H1 (cell line): Measurements from ENCODE around the gene TNFAIP1. TPM values are rescaled to one million over a fixed set of nuclear protein-coding genes. Genes with fewer than 3 reads are reported as not detected.

Source experiments
- CBX5 ChIP-seq: fragments of 300-800, 300-1000 bp; sonication (generic); IDR thresholded peaks from 2 replicates; pipeline ENCODE4 v1.7.1; 2016; ENCODE audit warnings: antibody characterized with exemption, low read length, low read depth
- FOSL1 ChIP-seq: IDR thresholded peaks from 2 replicates; pipeline ENCODE4 v1.6.1; 2011; ENCODE audit warnings: mild to moderate bottlenecking, low read depth, low read length, moderate library complexity; ENCODE audit not compliant: insufficient read depth
- HDAC2 ChIP-seq, 2 experiments: fragments of 300-600 bp in 1 of 2; sonication (generic) in 1 of 2; IDR thresholded peaks; 2 replicates each; pipeline ENCODE4 v1.6.1; 2011 to 2012; ENCODE audit warnings: low read depth in 2 of 2, low read length in 2 of 2, mild to moderate bottlenecking in 2 of 2, moderate library complexity in 2 of 2, borderline replicate concordance in 1 of 2, inconsistent platforms in 1 of 2
- SAP30 ChIP-seq: fragments of 300-600 bp; sonication (generic); IDR thresholded peaks from 2 replicates; pipeline ENCODE4 v1.7.1; 2012; ENCODE audit warnings: low read length, moderate library complexity, mild to moderate bottlenecking, inconsistent platforms; ENCODE audit not compliant: insufficient read depth, insufficient replicate concordance
- SP2 ChIP-seq: IDR thresholded peaks from 2 replicates; pipeline ENCODE4 v1.6.1; 2012; ENCODE audit warnings: mild to moderate bottlenecking, low read length, inconsistent platforms
- SP4 ChIP-seq: IDR thresholded peaks from 2 replicates; pipeline ENCODE4 v1.6.1; 2012; ENCODE audit warnings: low read length, inconsistent platforms
- TBP ChIP-seq: IDR thresholded peaks from 2 replicates; pipeline ENCODE4 v1.6.1; 2011; ENCODE audit warnings: low read depth, low read length, improper control_type of control experiment
- ZNF274 ChIP-seq: IDR thresholded peaks from 2 replicates; pipeline ENCODE4 v1.7.0; 2012; ENCODE audit warnings: low read length, borderline replicate concordance; ENCODE audit errors: extremely low read depth
- polyA plus RNA-seq, 7 experiments: library from polyadenylated mRNA; depleted of rRNA in 3 of 7; stranded (reverse) in 5 of 7; unstranded in 2 of 7; fragments of >200 nt in 5 of 7; fragments of 200-250 nt in 2 of 7; gene quantifications; 1 replicate in 5 of 7; 2 replicates in 1 of 7; 4 replicates in 1 of 7; pipeline versions ENCODE4 v1.2.1 to v1.2.3, GENCODE V29; 2011 to 2013; ENCODE audit warnings: missing spikeins in 2 of 7, mixed read lengths in 2 of 7
- total RNA-seq: library from RNA; stranded (reverse); fragmentation: NEBNext Ultra II Directional; extraction: Animal tissue kit (Norgen Biotek cat#: 25700); gene quantifications from 2 replicates; pipeline ENCODE4 v1.2.1, GENCODE V29; 2021
- TF ChIP-seq, protein P1 (sequence below): fragments of 300-600 bp; sonication (generic); IDR thresholded peaks from 2 replicates; pipeline ENCODE4 v1.7.1; 2012; ENCODE audit warnings: low read length, moderate library complexity, mild to moderate bottlenecking, inconsistent platforms; ENCODE audit not compliant: insufficient replicate concordance

Gene TNFAIP1
- total and polyA plus RNA-seq, 2 of the 8 experiments (the other 6 are each of a cell fraction or from before 2014, with no cell fraction given), result 16.9 to 19.5 TPM

DNA sequence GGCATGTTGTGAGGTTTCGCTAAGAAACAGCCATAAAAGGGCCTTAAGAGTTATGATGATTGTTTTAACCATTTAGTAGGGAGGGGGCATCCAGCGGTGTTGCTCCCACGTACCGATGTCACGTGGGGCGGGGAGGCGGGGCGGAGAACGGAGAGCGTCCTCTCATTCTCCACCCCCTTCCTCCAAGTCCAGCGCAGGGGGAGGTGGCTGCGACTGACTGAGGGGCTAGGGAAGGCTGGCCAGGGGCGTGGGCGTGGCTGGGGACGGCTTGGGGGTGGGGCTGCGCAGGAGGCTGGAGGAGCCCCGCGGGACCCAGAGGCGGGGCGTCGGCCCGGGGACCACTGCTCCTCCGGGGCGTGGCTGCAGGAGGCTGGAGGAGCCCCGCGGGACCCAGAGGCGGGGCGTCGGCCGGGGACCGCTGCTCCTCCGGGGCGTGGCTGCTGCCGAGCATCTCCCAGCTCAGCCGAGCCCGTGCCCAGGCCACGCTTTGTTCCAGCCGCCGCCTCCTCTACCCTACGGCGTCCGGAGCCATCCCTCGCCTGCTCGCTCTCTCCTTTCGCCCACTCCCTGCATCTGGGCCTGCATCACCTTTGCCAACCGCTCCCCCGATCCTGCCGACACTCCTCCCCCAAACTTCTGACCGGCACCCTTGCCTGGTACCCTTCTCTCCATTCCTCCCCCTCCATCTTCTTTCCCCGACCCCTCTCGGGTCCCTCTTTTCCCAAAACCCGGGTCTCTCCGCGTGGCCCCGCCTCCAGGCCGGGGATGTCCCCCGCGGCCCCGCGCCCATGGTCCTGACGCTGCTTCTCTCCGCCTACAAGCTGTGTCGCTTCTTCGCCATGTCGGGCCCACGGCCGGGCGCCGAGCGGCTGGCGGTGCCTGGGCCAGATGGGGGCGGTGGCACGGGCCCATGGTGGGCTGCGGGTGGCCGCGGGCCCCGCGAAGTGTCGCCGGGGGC lies 36.0 kb downstream of the TNFAIP1 start, which contains the start of gene SARM1 (continued):
- TF ChIP-seq, protein P1, sequence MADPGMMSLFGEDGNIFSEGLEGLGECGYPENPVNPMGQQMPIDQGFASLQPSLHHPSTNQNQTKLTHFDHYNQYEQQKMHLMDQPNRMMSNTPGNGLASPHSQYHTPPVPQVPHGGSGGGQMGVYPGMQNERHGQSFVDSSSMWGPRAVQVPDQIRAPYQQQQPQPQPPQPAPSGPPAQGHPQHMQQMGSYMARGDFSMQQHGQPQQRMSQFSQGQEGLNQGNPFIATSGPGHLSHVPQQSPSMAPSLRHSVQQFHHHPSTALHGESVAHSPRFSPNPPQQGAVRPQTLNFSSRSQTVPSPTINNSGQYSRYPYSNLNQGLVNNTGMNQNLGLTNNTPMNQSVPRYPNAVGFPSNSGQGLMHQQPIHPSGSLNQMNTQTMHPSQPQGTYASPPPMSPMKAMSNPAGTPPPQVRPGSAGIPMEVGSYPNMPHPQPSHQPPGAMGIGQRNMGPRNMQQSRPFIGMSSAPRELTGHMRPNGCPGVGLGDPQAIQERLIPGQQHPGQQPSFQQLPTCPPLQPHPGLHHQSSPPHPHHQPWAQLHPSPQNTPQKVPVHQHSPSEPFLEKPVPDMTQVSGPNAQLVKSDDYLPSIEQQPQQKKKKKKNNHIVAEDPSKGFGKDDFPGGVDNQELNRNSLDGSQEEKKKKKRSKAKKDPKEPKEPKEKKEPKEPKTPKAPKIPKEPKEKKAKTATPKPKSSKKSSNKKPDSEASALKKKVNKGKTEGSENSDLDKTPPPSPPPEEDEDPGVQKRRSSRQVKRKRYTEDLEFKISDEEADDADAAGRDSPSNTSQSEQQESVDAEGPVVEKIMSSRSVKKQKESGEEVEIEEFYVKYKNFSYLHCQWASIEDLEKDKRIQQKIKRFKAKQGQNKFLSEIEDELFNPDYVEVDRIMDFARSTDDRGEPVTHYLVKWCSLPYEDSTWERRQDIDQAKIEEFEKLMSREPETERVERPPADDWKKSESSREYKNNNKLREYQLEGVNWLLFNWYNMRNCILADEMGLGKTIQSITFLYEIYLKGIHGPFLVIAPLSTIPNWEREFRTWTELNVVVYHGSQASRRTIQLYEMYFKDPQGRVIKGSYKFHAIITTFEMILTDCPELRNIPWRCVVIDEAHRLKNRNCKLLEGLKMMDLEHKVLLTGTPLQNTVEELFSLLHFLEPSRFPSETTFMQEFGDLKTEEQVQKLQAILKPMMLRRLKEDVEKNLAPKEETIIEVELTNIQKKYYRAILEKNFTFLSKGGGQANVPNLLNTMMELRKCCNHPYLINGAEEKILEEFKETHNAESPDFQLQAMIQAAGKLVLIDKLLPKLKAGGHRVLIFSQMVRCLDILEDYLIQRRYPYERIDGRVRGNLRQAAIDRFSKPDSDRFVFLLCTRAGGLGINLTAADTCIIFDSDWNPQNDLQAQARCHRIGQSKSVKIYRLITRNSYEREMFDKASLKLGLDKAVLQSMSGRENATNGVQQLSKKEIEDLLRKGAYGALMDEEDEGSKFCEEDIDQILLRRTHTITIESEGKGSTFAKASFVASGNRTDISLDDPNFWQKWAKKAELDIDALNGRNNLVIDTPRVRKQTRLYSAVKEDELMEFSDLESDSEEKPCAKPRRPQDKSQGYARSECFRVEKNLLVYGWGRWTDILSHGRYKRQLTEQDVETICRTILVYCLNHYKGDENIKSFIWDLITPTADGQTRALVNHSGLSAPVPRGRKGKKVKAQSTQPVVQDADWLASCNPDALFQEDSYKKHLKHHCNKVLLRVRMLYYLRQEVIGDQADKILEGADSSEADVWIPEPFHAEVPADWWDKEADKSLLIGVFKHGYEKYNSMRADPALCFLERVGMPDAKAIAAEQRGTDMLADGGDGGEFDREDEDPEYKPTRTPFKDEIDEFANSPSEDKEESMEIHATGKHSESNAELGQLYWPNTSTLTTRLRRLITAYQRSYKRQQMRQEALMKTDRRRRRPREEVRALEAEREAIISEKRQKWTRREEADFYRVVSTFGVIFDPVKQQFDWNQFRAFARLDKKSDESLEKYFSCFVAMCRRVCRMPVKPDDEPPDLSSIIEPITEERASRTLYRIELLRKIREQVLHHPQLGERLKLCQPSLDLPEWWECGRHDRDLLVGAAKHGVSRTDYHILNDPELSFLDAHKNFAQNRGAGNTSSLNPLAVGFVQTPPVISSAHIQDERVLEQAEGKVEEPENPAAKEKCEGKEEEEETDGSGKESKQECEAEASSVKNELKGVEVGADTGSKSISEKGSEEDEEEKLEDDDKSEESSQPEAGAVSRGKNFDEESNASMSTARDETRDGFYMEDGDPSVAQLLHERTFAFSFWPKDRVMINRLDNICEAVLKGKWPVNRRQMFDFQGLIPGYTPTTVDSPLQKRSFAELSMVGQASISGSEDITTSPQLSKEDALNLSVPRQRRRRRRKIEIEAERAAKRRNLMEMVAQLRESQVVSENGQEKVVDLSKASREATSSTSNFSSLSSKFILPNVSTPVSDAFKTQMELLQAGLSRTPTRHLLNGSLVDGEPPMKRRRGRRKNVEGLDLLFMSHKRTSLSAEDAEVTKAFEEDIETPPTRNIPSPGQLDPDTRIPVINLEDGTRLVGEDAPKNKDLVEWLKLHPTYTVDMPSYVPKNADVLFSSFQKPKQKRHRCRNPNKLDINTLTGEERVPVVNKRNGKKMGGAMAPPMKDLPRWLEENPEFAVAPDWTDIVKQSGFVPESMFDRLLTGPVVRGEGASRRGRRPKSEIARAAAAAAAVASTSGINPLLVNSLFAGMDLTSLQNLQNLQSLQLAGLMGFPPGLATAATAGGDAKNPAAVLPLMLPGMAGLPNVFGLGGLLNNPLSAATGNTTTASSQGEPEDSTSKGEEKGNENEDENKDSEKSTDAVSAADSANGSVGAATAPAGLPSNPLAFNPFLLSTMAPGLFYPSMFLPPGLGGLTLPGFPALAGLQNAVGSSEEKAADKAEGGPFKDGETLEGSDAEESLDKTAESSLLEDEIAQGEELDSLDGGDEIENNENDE, result no peak
- no peak for TF ChIP-seq CBX5
- TF ChIP-seq HDAC2 (IDR thresholded peaks at IDR 0.05; ENCODE audit: borderline replicate concordance in 1 of 2, low read depth in 2 of 2, low read length in 2 of 2), result peak in 1 of 2 experiments; percentile 37; a peak in 1 of 4 replicates
- no peak for TF ChIP-seq SP2
- no peak; the same call in 1 of the 2 replicates for TF ChIP-seq SP4
- TF ChIP-seq TBP, result no peak
- no peak for TF ChIP-seq FOSL1
- no peak for TF ChIP-seq SAP30
- TF ChIP-seq ZNF274, result no peak
